ENCODE results near the gene RHBDD1.

Gene RHBDD1

DNA sequence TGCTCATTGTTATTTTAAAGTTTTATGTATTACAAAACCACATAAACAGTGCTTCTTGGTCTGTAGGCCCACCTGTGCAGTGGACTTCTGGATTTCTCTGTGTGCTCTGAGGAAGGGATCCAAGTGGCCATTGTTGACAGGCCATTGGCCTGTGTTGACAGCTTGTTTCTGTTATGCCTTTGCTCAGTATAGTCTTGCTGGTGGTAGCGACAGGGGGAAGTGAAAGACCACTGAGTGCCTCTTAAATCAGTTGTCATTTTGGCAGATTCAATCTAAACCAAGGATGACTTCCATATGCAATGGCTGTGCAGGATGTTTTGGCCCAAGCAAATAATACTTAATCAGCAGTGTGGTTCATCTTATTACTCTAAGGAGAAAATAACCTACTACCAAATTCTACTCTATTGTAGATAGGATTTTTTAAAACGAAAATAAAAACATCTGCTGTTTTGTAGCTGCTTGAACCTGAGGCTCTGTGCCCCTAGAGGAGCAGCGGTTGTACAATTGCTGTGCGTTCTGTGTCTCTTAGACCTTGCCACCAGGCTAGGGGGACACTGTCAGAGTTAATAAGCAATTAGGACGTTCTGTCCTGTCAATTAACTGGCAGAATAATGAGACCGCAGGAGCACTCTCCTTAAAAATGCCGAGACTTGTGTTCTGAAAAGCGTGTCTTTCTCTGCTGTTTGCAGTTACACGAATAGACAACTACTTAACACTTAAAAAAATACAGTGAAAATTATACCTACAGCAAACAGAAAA, 108.2 kb downstream of the RHBDD1 start:
- no peak for DNase-seq

DNA sequence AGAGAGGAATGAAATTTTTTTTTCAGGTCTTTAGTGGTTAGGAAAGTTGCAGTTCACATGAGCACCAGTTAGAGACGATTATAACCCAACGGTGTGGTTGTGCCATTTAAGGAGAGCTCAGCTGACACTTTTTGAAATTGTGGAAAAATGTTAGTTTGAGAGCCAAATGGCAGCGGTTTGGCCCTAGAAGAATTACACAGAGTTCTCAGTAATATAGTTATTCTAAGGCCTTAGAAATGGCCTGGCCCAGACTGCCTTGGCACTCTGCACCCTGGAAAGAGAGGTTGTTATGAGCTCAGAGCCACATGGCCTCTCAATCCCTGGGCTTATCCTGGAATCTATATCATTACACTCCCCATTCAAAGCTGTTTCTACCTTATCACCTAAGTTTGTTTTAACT, 117.4 kb downstream of the RHBDD1 start:
- DNase-seq = no peak

DNA sequence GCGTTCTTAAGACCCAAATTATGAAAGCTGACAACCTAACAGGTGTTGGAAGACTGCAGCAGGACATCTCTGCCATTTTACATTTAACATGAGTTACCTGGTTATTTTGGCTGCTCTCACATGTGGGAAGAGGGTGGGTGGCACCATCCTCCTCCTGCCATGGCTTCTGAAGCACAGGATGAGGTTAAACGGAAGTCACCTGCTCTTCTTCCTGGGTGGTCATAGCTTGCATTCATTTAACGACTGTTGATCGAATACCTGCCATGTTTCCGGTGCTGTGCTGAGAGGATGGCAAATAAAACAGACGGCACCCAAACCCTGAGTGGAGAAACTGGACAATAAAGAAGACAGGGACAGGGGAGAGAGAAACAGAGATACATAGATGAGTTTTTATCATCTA, 118.0 kb downstream of the RHBDD1 start:
- no peak for DNase-seq

DNA sequence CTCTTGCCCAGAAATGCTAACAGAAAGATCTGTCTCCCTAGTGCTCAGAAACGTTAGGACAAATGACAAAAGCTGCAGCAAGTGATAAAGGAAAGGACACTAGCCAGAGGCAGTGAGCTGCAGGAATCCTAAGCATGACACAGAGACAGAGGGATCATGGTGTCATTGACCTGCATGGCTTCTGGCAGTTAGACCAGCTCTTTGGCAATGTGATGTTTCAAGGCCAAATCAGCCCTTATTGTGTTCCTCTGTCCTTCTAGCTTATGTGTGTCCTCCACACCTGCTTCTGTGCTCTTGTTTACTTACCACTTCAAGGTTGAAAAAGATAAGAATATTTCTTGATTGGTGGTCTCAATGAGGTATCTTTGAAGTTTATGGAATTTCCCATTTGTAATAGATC, 120.8 kb downstream of the RHBDD1 start:
- no peak for DNase-seq

DNA sequence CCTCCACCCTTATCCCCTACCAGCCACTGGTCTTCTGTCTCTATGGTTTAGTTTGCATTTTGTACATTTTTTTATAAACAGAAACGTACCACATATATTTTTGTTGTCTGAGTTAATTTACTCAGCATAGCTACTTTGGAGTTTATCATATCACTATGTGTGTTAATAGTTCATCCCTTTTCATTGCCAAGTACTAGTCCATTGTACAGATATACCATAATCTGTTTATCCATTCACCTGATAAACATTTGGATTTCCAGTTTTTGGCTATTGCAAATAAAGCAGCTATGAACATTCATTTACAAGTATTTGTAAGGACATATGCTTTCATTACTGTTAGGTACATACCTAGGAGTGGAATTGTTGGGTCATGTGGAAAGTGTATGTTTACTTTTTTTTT, 123.6 kb downstream of the RHBDD1 start:
- DNase-seq = no peak

DNA sequence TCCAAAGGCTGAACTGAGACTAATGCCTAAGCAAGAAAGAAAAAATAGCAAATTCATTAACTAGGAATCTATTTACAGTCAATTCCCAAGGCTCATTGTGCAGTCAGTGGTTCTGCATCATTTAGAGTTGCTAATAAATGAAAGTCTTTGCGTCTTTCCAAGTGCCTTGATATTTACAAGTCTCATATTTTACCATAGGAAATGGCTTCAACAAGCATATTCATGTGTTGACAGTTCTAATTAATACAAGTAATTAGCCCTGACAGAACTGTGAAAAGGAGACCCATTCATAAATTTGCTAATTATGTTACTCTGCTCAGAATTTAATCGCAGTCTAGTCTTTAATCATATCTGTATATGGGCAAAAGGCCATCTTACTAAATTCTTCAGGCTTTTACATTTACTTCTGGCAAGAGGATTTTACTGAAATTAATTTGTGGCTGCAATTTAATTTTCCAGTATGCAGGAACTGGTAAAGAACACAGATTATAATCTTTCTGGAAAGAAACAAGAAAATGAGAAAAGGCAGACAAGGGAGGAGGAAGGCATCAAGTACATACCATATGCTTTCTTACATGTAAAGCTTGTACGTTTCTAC, 126.4 kb downstream of the RHBDD1 start:
- DNase-seq = no peak

DNA sequence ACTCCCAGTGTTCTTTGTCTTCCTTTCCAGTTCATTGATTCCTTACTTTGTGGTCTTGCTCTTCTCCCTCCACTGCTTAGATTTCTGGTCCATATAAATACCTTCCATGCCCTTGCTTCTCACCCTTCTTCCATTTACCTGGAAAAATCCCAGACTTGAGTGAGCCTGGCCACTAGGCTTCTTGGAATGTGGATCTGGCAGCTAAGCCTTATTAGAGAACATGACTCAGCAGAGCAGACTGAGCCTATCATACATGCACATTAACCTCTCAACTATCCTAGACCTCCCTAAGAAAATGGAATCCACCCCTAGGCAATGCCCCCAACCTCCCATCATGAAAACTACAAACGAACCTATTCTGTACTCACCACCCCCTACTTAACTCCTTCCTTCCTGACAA, 127.7 kb downstream of the RHBDD1 start:
- no peak for DNase-seq

DNA sequence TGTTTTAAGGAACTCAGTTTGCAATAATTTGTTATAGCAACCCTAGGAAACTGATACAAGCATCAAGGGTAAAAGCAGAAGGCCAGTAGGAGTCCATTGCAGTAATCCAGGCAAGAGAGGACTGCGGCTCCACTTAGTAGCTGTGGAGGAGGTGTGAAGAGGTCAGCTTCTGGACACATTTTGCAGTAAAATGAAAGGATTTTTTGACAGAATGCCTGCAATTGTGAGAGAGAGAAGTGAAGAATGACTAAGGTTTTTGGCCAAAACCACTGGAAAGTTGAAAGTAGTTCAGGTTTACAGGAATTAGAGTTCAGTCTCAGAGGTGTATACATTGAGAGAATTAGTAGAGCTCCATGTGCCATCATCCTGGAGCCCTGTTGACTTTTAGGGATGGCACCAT, 129.5 kb downstream of the RHBDD1 start:
- DNase-seq = no peak

DNA sequence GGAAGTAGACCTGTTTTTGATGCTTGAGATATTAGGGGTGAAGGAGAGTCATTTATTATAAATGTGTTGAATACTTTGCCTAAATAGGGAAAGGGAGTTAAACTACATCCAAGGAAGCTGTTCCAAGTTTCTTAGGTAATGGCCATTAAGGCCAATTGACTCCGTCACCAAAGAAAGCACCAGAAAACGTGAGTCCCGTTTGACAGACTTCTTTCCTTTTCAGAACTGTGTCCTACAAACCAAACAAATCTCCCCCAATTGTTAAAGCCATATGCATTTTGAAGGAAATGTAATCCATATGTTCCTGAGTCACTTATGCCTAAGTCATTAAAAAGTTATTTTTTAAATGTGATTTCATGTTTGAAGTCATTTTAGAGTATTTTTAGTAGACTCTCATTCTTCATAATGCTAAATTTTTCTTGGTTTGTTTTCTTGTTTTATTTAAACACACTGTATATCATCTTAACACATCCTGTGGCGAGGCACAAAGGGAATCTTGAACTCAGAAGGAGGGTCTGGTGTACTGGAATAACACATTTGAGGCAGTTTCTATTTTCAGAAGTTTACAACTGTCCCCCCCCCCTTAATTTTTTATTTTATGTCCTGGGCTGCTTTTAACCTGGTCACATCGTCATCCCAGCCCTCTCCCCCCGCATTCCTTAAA, 133.7 kb downstream of the RHBDD1 start:
- DNase-seq = no peak

DNA sequence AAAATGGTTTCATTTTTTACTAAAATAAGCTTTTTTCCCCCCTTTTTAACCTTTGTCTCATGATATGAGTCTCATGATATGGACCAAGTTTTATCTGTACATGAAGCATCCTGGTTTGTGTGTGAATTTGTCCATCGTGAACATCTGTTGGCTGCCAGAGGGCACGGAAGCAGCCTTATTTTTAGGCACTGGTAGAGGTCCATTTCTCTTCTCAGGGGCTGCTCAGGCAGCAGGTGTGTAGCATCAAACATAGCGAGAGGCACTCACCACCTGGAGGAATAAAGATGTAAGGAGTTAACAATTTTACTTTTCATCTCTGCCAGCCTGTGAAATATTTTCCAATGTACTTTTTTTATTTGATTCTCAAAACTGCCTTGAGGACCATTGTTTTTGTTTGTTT, 134.5 kb downstream of the RHBDD1 start:
- DNase-seq = no peak

DNA sequence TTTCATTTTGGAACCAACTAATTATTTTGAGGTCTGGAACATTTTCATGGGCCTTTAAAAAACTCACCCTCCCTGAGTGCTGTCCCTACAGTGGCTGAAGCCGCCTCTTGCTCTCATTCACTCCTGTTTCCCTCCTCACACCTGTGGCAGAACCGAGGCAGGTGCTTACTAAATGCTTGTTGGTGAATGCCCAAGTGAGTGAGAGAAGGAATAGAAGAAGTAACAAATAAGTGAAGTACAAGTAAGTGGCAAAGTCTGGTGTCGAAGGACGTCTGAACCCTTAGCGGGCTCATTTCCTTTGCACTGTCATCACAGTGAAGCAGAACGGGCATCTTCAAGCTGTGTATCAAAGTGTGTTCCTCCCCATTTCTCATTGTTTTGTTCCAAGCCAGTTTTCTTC, 135.2 kb downstream of the RHBDD1 start:
- DNase-seq = no peak

DNA sequence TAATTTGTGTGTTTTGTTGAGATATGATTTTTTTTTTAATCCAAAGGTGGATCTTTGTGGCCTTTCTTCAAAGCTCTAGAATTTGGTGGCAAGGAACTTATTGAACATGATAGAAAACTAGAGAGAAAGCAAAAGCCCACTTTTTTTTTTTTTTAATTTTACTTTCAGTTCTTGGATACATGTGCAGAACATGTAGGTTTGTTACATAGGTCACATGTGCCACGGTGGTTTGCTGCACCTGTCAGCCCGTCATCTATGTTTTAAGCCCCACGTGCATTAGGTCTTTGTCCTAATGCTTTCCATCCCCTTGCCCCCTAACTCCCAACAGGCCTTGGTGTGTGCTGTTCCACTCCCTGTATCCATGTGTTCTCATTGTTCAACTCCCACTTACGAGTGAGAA, 135.9 kb downstream of the RHBDD1 start:
- DNase-seq = no peak

DNA sequence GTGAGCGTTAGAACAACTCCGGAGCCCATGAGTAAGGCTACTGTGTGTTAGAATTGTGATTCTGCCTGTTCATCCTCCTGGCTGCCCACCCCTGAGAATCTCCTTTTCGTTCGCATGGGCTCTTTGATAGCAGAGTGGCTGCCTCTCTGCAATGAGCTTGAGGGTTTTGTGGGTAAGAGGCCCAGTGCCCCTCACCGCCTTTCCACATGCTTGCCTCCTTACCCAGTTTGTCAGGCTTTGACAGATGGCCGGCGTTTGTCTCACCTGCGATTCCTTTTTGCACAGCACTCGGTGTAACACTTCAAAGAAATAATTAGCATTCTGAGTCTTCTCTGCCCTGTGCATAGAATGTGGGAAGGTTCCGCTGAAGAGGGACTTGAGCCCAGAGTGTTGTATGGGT, 138.0 kb downstream of the RHBDD1 start:
- DNase-seq = no peak

DNA sequence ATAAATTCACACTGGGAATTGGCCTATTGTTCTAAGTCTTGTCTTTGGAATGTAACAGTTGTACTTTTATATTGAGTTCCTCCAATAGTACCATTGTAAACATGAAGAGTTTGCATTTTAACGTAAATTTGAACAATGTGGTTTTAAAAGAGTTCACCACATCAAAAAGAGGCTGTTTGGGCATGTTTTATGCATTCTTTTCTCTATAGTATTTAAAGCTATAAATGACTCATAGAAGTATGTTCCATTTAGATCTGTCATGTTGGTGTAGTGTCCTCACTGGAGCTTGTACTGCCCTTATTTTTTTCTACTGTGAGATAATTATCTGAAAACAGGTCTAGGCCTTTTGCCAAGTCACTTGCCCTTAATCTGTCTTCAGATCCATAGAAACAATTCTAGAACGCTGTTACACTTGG, 141.9 kb downstream of the RHBDD1 start:
- DNase-seq = no peak

DNA sequence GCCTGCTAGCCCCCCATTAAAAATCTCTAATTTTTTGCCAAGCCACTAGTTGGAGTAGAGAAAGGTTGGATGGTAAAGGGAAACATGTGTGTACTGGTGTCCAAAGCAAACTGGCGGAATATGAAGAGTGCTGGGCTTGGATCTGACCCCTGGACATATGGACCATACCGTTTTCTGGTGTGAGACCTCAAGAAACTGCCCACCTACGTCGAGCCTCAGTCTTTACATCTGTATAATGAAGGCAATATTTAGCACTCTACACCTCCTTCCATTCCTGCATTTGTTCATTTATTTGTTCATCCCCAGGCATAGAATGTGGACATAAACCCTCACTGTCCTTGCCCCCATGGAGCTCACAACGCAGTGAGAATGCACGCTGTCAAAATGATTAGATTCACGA, 142.4 kb downstream of the RHBDD1 start:
- DNase-seq = no peak

DNA sequence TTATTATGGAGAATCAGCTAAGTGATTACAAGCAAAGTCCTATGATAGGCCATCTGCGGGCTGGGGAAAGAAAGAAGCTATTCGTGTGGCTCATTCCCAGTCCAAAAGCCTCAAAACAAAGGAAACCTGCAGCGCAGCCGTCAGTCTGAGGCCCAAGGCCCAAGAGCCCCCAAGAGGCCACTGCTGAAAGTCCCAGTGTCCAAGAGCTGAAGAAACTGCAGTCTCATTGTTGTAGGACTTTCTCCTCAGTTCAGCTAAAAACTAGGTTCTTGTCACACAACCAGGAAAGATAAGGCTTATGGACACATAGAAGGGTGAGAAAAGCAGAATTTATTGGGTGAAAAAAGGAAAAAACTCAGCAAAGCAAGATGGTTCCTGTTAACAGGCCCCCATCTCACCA, 143.2 kb downstream of the RHBDD1 start:
- DNase-seq = no peak

DNA sequence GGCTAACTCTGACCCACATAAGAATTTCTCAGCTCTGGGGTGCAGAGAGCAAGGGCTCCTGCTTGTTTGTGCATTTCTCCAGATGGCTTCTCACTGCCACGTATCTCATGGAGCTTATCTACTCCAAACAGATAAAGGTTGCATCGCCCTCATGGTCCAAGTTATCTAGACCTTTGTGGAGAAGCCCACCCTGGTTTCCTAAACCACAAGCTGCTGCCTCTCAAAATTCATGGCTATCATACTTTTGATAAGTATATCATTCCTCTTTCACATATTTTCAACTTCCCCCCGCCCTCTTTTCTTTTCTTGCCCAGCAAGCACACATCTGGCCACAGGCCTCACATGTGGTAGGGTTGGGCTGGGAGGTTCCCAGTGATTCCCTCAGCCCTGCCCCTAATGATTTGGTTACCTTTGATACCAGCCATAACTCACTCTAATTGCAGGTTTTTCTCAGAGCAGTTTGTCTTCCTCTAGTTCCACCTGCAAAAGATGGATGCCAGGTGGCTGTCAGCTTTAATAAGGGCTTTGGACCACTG, 146.0 kb downstream of the RHBDD1 start:
- DNase-seq = no peak

DNA sequence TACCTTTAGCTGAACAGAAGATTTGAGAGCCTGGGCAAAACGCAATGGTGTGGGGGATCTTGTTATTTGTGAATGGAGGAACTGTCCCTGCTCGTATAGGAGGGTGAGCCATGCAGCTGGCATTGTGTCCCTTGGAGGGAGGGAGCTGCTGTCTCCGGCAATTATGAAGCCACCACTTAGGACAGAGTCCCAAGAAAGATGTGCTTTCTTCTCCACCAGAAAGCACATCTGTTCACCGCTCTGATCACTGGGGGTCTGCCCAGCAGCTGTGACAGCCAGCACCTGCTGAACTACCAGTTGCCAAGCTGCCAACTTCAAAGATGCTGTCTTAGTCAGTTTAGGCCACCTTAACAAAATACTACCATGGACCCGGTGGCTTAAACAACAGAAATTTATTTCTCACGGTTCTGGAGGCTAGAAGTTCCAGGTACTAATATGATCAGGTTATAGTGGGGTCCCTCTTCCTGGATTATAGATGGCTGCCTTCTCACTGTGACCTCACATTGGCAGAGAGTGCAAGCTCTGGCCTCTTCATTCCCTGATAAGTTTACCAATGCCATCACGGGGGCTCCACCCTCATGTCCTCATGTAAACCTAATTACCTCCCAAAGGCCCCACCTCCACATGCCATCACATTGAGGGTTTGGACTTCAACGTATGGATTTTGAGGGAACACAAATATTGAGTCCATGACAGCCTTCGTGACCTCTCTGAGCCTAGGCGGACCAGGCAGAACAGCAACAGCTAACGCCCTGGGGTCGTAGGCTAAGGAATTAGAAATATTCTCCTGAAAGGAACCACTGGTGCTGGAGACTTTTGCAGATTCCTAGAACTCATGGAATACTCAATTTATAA, 148.3 kb downstream of the RHBDD1 start:
- DNase-seq = no peak

DNA sequence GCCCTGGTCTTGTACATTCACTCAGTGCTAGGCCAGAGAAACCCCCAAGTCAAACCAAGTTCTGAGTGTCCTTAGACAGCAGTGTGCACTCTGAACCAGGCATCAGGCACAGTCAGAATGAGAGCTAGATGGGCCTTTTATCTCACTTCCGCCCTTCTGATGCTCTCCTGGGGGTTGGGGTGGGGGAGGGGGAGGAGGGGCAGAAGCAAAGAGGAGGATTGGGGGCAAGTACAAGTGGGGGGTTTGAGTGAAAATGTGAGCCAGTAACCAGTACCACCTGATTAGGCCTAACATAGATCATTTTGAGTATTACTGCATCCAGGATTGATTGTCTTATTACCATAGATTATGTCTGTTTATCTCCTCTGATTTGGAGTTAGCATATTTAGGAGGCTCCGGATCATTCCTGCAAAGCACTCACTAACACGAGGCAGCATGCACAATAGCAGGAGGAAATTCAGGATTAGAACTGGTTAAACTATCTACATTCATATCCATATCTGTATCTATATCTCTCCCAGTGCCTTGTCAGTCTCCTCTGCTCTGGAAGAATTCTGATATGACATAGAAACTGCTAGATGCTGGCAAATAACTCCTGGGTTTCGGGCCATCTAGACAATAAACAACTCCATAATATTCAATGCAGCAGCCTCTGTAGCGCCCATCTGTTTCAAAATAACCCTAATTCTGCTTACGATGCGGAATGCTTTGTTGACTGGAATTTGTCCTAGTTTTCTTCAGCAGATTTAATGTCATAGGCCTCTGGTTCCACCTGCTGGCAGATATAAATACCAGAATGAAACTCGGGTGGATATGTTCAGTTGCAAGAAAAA, 149.1 kb downstream of the RHBDD1 start:
- no peak for DNase-seq

DNA sequence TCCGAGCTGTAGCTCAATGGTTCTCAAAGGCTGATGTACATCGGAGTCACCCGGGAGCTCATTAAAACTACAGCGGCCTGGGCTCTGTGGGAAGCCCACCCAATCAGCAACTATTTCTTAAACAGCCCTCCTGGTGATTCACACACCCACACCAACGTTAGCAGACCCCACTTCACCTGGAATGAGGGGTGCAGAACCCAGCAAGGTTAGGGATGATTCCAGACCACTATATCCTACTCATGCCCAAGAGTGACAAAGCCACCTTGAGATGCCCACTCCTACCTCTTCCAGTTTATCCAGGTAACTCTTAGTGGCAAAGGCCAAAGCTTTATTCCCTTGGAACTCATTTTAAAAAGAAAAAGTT, 149.7 kb downstream of the RHBDD1 start:
- DNase-seq = no peak

DNA sequence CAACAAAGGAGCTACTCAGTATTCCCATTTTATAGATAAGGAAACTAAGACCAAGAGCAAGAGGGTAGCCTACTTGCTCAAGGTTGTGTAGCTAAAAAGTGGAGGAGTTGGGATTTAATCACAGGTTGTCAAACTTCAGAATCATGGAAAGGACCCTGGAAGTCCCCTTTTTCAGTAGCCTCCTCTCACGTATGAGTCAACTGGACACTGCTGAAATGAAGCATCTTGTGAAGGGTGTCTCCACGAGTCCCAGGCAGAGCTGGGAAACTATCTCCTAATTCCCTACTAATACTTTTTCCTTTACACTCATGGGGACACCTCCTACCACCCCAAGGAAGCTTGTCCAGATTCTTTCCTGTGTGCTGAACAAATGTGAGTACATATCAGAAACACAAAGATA, 155.8 kb downstream of the RHBDD1 start:
- no peak for DNase-seq

DNA sequence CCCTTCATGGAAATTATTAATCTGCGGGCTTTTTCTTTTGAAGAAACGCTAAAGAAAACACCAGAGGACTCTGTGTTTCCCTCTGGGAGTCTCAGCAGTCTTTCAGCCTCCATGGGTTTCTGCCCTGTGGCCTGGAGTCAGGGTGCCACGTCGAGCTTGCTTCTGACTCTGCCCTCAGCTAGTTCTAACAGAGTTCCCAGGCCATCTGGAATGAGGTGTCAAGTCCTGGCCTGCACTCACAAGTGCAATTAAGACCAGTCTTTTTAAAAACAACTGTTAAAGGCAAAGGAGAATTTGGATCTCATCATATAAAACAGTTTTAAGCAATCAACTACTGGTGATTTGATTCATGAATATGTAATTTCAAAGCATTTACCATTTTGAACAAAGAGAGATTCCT, 157.3 kb downstream of the RHBDD1 start:
- no peak for DNase-seq

All from 8988T (cell line).